NCI-H1694 treated with DMSO at 0.1 percent for 48 hours (cell line): ENCODE measurements around the gene CDH4.
"Not testable (repeated sequence)": the region's sequence is repeated elsewhere in the genome, so short reads cannot be mapped to it uniquely, and the experiment has no call there.

ENCODE experiments used
- DNase-seq: peaks from one replicate; lab custom pipeline; 2025; lab: John Stamatoyannopoulos, UW

The CDH4 gene

DNA sequence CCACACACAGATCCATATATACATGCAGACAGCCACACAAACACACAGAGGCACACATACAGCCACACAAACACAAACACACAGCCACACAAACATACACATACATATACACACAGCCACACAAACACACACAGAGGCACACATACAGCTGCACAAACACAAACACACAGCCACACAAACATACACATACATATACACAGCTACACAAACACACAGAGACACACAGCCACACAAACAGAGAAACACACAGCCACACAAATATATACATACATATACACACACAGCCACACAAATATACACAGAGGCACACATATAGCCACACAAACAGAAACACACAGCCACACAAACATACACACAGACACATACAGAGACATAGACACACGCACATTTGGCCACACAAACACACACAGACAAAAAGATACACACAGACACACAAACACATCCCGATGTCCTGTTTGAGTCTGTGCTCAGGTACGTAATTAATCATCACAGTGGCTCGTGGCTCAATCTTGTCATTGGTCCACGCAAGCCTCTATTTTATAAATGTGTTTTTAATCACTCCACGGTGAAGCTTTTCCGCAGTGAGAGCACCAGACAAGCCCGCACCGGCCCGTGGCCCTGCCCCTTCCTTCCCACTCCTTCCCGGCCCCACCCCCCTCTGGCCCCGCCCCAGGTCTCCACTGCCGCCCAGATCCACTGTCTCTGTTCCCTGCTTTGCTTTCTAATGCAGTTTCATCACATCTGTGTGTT is 135.3 kb downstream of the CDH4 start:
- no peak for DNase-seq

DNA sequence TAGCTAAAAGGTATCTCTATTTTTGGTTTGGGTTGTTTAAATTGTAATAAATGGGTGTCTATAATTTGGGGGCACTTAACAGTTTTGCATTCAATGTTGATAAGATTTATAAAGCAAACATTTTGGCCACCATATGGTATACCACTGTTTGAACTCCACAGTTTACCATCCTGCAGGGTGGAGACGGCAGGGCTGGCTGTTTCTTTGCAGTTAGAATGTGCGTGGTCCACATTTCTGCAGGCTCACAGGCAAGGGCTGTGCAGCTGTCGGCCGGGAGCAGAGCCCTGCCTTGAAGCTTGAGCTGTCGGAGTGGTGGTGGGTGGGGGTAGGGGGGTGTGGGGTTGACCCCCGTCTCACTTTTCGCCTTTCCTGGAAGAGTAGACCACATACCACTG is 135.9 kb downstream of the CDH4 start:
- DNase-seq: no peak

DNA sequence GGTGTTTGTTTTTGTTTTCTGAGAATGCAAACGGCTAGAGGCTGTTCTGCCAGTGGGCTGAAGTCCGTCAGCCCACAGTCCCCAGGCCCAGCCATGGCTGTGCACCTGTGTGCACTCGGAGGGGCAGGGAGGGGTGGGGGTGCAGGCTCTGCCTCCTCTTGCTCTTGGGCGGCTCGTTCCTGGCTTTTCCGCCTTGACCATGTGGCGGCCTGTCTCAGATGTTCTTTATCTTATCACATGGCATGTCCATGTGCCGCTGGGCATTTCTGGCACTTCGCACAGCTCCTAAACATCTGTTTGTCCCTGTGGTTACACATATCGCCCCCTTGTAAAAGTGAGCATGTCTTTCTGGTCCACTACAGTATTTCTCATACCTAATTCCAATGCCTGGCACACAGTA is 137.0 kb downstream of the CDH4 start:
- no peak for DNase-seq

GRCh38 chr20:61391185-61391584 is 139.1 kb downstream of the CDH4 start:
- DNase-seq: no peak

DNA sequence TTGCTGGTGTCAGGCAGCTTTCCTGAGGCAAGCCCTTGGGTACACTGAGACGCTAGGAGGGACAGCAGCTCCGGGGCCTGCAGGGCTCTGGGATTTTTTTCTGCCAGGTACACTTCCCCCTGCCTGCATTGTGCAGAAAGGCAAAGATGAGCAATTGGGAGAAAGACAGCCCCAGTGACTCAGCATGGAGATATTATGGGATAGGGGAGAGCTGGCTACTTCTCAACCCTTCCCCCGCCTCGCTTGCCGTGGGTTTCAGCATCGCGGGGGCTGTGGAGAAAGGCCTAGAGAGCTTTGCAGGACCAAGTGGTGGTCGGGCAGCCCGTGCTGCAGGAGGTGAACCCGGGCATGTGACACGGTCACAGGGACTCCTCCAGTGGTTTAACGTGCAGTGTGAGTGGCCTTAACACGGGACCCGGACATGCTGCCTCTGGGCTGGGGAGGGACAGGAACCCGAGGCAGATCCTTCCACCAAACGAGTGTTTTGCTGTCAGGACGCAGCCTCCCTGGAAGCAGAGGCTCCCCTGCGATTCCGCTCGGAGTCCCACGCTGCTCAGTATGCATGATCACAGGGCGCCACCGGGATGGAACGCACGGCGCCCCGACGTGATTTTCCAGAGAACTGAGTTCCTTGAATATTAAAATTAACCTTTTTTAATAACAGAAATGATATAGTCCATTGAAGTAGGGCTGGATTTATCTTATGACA is 139.9 kb downstream of the CDH4 start:
- no peak for DNase-seq

DNA sequence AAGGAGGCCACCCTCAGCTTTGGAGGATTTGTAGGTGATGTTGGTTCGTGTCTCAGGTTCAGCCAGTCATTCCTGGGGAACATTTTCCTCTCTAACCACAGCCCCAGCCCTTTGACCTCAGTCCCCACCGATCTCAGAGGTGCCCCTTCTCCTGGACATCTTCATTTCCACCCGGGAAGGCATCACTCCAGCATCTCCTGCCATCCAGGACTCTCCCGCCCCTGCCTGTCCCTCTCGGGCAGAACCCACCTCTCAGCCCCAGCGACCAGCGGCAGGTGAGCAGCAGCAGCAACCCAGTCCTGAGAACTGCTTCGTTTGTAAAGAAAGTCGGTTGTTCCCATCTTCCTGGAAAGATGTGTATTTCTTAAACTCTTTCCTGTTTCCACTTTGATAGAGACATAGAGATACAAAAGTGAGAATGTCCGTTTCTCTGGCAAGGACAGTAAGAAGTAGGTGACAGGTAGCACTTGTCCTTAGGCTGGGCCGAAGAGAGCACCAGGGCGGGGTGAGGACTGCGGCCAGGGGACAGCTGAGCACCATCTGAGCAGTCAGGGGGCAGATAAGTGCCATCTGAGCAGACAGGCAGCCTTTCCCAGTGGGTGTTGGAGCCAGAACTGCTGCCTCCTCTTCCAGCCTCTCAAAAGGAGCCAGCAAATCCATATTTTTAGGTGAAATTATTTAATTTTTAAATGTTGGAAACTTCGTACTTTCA is 142.2 kb downstream of the CDH4 start:
- DNase-seq: no peak

DNA sequence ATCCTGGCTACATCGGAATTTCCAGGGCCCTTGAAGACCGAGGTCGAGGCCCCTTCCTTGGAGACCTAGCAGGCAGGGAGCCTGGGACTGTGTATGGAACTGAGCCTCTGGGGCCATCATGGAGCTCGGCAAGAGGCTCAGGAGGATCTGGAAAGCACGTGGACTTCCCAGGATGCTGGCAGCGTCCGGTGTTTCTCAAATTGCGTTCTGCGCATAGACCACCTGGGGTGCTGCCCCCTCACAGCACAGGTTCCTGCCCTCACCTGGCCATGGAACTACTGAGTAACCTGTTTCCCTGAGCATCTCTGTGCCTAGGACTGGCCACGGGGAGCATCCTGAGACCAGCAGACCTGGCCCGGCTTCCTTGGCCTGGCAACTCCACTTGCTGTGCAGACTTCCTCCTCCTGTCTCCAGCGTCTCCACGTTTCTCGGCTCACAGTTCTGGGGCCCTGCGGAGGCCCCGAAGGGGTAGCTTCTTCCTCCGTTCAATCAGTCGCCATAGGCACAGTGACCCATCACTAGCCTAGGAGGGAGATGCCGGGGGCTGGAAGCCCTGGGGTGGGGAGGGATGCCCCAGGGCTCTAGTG is 144.3 kb downstream of the CDH4 start:
- DNase-seq: no peak

DNA sequence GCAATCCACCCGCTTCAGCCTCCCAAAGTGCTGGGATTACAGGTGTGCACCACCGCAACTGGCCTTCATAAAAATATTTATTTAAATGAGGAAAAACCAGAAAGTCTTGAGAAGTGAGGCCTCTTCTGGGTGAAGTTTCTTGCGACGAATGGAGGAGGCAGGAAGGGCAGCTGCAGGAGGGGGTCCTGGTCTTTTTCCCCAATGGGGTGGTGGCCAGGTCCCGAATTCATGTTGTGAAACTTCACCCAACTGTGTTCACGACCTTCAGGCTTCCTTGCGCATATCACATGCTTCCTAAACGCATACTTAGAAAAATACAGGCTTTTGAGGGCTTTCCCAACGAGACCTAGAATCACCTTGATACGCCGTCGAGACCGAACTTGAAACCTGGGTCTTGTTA is 145.1 kb downstream of the CDH4 start:
- no peak for DNase-seq

- DNase-seq: no peak
Observed at GRCh38 chr20:61397790-61398189, 145.7 kb downstream of the CDH4 start.

DNA sequence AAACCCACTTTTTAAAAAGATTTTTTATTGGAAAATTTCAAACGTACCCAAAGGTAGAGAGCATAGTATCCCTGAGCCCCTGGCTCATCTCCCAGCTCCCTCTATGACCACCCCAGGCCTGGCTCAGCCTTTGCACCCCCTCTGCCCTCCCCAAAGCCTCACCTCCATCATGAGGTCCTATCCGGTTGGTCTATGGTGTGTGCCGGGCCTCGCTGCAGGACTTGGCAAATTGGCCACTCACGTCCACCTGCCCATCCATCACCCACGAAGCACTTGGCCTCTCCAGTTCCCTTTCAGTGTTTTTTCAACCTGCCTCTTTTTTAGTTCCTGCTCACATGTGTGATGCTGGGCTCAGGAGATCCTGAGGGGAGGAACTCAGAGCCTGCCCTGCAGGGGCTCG is 147.4 kb downstream of the CDH4 start:
- no peak for DNase-seq

GRCh38 chr20:61400499-61400898 is 148.4 kb downstream of the CDH4 start:
- DNase-seq: no peak

DNA sequence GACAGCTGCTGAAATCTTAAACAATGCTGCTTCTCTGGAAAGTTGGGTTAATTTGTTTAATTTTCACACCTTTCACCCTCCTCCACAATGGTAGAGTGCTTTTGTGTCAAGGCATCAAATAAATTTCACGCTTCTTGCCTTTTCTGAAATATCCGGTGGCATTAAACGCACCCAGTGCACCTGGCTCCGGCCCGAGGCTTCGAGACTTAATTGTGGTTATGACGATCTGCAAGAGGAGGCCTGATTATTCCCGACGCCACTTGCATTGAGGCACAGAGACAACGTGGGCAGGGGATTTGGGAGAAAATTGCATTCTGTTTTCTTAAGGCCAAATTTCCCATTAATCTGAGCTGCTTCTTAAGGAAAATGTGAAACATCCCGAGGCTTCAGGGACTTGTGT is 152.2 kb downstream of the CDH4 start:
- no peak for DNase-seq

GRCh38 chr20:61405007-61405406 is 152.9 kb downstream of the CDH4 start:
- no peak for DNase-seq

- DNase-seq: not testable (repeated sequence)
Observed at GRCh38 chr20:61406773-61407172, 154.7 kb downstream of the CDH4 start.

DNA sequence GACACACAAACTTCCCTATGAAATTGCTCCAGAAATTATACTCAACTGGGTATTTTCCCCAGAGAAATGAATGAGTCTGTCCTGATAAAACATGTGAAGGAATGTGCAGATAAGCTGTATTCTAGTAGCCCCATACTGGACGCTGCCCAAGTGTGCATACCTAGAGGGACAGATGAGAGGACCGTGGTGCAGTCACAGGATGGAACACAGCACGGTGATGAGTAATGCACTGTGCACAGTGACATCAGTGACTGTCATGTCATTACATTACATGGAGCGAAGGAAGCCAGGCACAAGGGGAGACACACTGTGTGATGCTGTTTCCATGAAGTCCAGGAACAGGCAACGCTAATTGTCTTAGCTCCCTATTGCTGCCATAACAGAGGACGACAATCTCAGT is 155.5 kb downstream of the CDH4 start:
- DNase-seq: no peak

DNA sequence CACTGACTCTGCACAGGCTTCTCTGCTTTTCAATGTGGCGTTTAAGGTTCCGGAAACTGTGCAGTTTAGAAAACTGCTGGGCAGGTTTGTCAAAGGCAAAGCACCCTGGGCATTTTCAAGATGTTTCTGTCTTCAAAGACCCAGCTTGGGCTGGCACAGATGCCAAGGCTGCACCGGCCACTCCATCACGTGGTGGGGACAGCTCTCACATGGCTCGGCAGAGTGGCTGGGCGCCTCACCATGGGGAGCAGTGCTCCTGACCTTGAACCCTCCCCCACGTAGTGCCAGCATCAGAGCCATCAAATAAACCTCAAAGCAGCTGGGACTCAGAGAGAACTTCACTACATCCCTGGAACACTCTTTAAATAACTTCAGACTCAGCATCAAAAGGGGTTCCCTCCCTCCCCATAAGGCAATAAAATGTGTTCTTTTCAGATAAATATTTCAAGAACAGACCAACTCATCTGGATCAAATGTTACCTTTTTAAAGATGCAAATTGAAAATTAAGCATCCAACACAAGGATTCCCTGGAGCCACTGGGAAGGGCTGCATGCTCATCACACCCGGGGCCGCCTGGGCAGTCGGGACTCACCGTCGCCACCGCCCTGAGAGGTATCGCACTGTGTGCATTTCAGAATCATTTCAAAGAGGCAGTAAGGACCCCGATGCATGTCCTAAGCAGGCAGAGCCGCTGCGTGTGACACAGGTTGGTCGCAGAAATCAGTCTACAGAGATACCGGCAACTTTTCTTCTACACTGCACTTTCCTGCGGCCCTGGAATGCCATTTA is 157.1 kb downstream of the CDH4 start:
- DNase-seq: no peak

- DNase-seq: no peak
Observed at GRCh38 chr20:61411743-61412142, 159.7 kb downstream of the CDH4 start.

DNA sequence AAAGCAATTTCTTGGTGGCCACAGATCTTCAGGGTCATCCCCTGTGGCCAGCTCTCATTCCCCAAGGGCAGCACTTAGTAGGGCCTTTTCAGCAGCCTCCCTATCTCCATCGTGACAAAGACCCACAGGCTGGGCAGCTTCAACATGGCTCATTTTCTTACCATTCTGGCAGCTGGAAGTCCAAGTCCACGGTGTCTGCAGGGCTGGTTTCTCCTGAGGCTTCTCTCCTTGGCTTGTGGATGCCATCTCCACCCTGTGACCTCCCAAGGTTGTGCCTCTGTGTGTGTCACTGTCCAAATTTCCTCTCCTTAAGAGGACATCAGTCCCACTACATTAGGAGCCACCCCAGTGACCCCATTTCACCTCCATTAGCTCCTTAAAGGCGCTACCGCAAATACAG is 161.7 kb downstream of the CDH4 start:
- DNase-seq: no peak

DNA sequence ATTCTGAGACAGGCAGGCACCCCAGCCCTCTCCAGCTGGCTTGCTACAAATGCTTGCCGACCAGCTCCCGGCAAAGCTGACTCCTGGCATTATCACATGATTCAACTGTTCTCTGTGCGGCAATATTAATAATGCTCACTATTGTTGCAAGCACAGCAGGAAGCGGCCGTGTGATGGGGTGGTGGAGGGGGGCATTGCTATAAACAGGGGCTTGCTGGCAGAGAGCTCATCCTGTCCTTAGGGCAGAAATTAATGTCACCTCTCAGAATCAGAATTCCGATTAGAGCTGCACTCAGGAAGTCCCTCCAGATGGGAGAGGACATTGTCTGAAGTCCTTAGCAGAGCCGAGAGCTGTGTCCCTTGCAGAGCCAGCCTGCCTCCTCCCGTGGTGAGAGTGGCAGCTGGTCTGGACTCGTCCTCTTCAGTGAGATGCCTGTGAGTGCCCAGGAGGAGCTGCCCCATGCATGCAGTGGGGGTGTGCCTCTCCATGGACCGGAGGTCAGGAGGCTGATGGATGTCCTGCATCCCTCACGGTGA is 162.5 kb downstream of the CDH4 start:
- DNase-seq: no peak

GRCh38 chr20:61416546-61416945 is 164.5 kb downstream of the CDH4 start:
- no peak for DNase-seq

DNA sequence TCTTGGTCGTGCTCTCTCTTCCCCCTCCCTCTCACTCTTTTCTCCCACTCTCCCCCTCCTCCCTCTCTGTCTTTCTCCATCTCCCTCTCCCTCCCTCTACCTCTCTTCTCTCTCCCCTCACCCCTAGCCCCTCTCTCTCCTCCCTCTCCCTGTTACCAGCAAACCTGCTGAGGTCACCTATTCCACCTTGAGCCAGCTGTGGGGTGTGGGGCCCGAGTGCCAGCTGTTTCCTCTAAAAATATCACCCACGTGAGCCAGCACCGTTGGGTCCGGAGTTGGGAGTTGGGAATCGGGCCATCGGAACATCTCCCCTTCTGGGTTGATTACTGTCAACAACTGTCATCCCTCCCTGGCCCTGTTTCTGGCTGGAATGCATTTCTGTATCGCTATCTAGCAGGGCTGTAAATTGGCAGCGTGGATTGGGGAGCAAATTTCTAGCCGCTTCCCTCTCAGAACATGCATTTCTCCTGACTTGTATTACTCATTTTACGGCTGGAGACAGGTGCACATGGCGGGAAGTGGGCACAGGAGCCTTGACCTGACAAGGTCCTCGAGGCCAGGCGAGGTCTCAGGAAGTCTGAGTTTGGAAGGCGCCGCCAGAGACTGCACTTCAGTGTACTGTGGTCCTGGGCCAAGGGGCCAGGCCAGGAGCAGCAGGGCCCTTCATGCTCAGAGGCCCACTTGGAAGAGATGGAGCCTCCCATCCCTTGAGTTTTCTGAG is 165.3 kb downstream of the CDH4 start:
- no peak for DNase-seq
